Immature natural killer cell (primary cell): ENCODE measurements around the gene ARID5B. TPM values are rescaled to one million over a fixed set of nuclear protein-coding genes. Genes with fewer than 3 reads are reported as not detected.

Experiments used
- DNase-seq, 3 donors: peaks; one replicate each; pipeline ENCODE4 v3.0.0; 2022; ENCODE audit warnings: mixed read lengths in 1 of 3
- H3K27ac Mint-ChIP-seq, 6 donors: one replicate each; pipeline ENCODE4 v1.8.0; 2020; ENCODE audit warnings: mixed read lengths in 6 of 6, mild to moderate bottlenecking in 5 of 6, inconsistent platforms in 4 of 6, moderate library complexity in 3 of 6
- H3K27me3 Mint-ChIP-seq, 3 donors: one replicate each; pipeline ENCODE4 v1.8.0; 2020 to 2021; ENCODE audit warnings: low read depth in 3 of 3, mild to moderate bottlenecking in 3 of 3, mixed read lengths in 3 of 3, moderate library complexity in 3 of 3, inconsistent platforms in 1 of 3
- H3K36me3 Mint-ChIP-seq, 3 donors: one replicate each; pipeline ENCODE4 v1.8.0; 2020; ENCODE audit warnings: mixed read lengths in 3 of 3, inconsistent platforms in 2 of 3, mild to moderate bottlenecking in 2 of 3
- H3K4me1 Mint-ChIP-seq, 2 donors: one replicate each; pipeline ENCODE4 v1.8.0; 2020; ENCODE audit warnings: inconsistent platforms in 2 of 2, mild to moderate bottlenecking in 2 of 2, mixed read lengths in 2 of 2, moderate library complexity in 1 of 2
- H3K4me3 Mint-ChIP-seq, 5 donors: one replicate each; pipeline ENCODE4 v1.8.0; 2020; ENCODE audit warnings: mild to moderate bottlenecking in 5 of 5, mixed read lengths in 5 of 5, inconsistent platforms in 3 of 5, moderate library complexity in 3 of 5
- H3K9me3 Mint-ChIP-seq, 6 donors: one replicate each; pipeline ENCODE4 v1.8.0; 2020; ENCODE audit warnings: mild to moderate bottlenecking in 6 of 6, mixed read lengths in 6 of 6, inconsistent platforms in 4 of 6, moderate library complexity in 3 of 6
- polyA plus RNA-seq, 3 donors: library from polyadenylated mRNA; unstranded; fragments of 300-500 nt; fragmentation: Illumina TruSeq; gene quantifications; one replicate each; pipeline ENCODE4 v1.2.3, GENCODE V29; 2021

The ARID5B gene
- polyA plus RNA-seq, 3 donors from 2014 or later: 12.2 to 35.3 (median 22.1) TPM

GRCh38 chr10:62046522-62047227 is 145.2 kb downstream of the ARID5B start:
- Mint-ChIP-seq H3K36me3 (peaks cover 0 to 7% (median 4%) of the 10 kb centered on the region in 3 donors), H3K27ac (peak overlapping the region; percentile 70 to 98 (median 88)), H3K4me1 (peaks cover 74 to 90% of the 10 kb centered on the region in 2 donors), H3K9me3 (no peaks in the 10 kb centered on the region), H3K27me3 (peaks cover 0 to 2% (median 2%) of the 10 kb centered on the region in 3 donors), H3K4me3 (peak overlapping the region; percentile 48 to 91 (median 60))
- DNase-seq: peak in 2 of 3 donors; percentile 25 to 28

GRCh38 chr10:62047228-62047892 is 145.9 kb downstream of the ARID5B start:
- Mint-ChIP-seq H3K4me3 (peak overlapping the region; percentile 49 to 91 (median 83)), H3K4me1 (peaks cover 78 to 90% of the 10 kb centered on the region in 2 donors), H3K36me3 (peaks cover 1 to 11% (median 5%) of the 10 kb centered on the region in 3 donors), H3K27ac (peak overlapping the region; percentile 89 to 98 (median 96)), H3K9me3 (no peaks in the 10 kb centered on the region), H3K27me3 (peaks cover 0 to 2% (median 2%) of the 10 kb centered on the region in 3 donors)
- DNase-seq: no peak

GRCh38 chr10:62047960-62048383 is 146.5 kb downstream of the ARID5B start:
- H3K27ac Mint-ChIP-seq: peak overlapping the region; percentile 89 to 98 (median 96)
- H3K9me3 Mint-ChIP-seq: no peaks in the 10 kb centered on the region
- H3K4me3 Mint-ChIP-seq: peak overlapping the region; percentile 79 to 91 (median 87)
- peak; percentile 39 to 45 (median 39) for DNase-seq
- peaks cover 7 to 17% (median 9%) of the 10 kb centered on the region in 3 donors for H3K36me3 Mint-ChIP-seq
- peaks cover 0 to 2% (median 2%) of the 10 kb centered on the region in 3 donors for H3K27me3 Mint-ChIP-seq
- H3K4me1 Mint-ChIP-seq: peaks cover 81 to 96% of the 10 kb centered on the region in 2 donors

- Mint-ChIP-seq H3K9me3 (no peaks in the 10 kb centered on the region), H3K27me3 (peaks cover 0 to 2% (median 2%) of the 10 kb centered on the region in 3 donors), H3K4me3 (peak overlapping the region; percentile 79 to 91 (median 87)), H3K36me3 (peaks cover 11 to 20% (median 12%) of the 10 kb centered on the region in 3 donors), H3K4me1 (peaks cover 84 to 96% of the 10 kb centered on the region in 2 donors), H3K27ac (peak overlapping the region; percentile 89 to 98 (median 96))
- DNase-seq: no peak
Observed at GRCh38 chr10:62048470-62048869, 147.0 kb downstream of the ARID5B start.

GRCh38 chr10:62048919-62049623 is 147.6 kb downstream of the ARID5B start:
- Mint-ChIP-seq H3K9me3 (no peaks in the 10 kb centered on the region), H3K27ac (peak overlapping the region; percentile 89 to 98 (median 96)), H3K36me3 (peaks cover 11 to 23% (median 18%) of the 10 kb centered on the region in 3 donors), H3K4me3 (peak overlapping the region; percentile 79 to 91 (median 87)), H3K4me1 (peaks cover 89 to 97% of the 10 kb centered on the region in 2 donors), H3K27me3 (peaks cover 0 to 2% (median 2%) of the 10 kb centered on the region in 3 donors)
- peak; percentile 32 to 46 (median 32) for DNase-seq

- Mint-ChIP-seq H3K27me3 (peaks cover 0 to 2% (median 2%) of the 10 kb centered on the region in 3 donors), H3K27ac (peak overlapping the region; percentile 89 to 98 (median 96)), H3K4me1 (peaks cover 95 to 100% of the 10 kb centered on the region in 2 donors), H3K36me3 (peaks cover 15 to 23% (median 21%) of the 10 kb centered on the region in 3 donors), H3K9me3 (no peaks in the 10 kb centered on the region), H3K4me3 (peak overlapping the region; percentile 79 to 91 (median 87))
- no peak for DNase-seq
Observed at GRCh38 chr10:62049624-62050345, 148.3 kb downstream of the ARID5B start.

- peaks cover 16 to 27% (median 23%) of the 10 kb centered on the region in 3 donors for H3K36me3 Mint-ChIP-seq
- DNase-seq: no peak
- peaks cover 0 to 2% (median 2%) of the 10 kb centered on the region in 3 donors for H3K27me3 Mint-ChIP-seq
- H3K4me1 Mint-ChIP-seq: peaks cover 92 to 100% of the 10 kb centered on the region in 2 donors
- peak overlapping the region; percentile 89 to 98 (median 96) for H3K27ac Mint-ChIP-seq
- H3K4me3 Mint-ChIP-seq: peak overlapping the region; percentile 79 to 91 (median 87)
- no peaks in the 10 kb centered on the region for H3K9me3 Mint-ChIP-seq
Observed at GRCh38 chr10:62050346-62050892, 148.9 kb downstream of the ARID5B start.

- H3K9me3 Mint-ChIP-seq: no peaks in the 10 kb centered on the region
Observed at GRCh38 chr10:62050893-62051433, 149.5 kb downstream of the ARID5B start.

GRCh38 chr10:62052276-62052675 is 150.8 kb downstream of the ARID5B start:
- H3K36me3 Mint-ChIP-seq: peaks cover 20 to 38% (median 23%) of the 10 kb centered on the region in 3 donors

More at GRCh38 chr10:62050893-62051433, 149.5 kb downstream of the ARID5B start:
- Mint-ChIP-seq H3K27ac (peak overlapping the region; percentile 89 to 98 (median 96)), H3K4me1 (peaks cover 88 to 98% of the 10 kb centered on the region in 2 donors), H3K4me3 (peak overlapping the region; percentile 62 to 91 (median 87)), H3K36me3 (peaks cover 16 to 30% (median 23%) of the 10 kb centered on the region in 3 donors), H3K27me3 (peaks cover 0 to 2% (median under 1%) of the 10 kb centered on the region in 3 donors)
- peak; percentile 63 to 77 (median 66) for DNase-seq

GRCh38 chr10:62053860-62054259 is 152.4 kb downstream of the ARID5B start:
- Mint-ChIP-seq H3K36me3 (peaks cover 23 to 45% (median 24%) of the 10 kb centered on the region in 3 donors), H3K27me3 (no peaks in the 10 kb centered on the region), H3K9me3 (no peaks in the 10 kb centered on the region), H3K4me1 (peaks cover 62 to 74% of the 10 kb centered on the region in 2 donors), H3K27ac (peak overlapping the region in 5 of 6 donors; percentile 41 to 79 (median 70)), H3K4me3 (peak overlapping the region in 3 of 5 donors; percentile 1 to 42 (median 27))
- DNase-seq: no peak

More at GRCh38 chr10:62052276-62052675, 150.8 kb downstream of the ARID5B start:
- peaks cover 78 to 90% of the 10 kb centered on the region in 2 donors for H3K4me1 Mint-ChIP-seq
- H3K9me3 Mint-ChIP-seq: no peaks in the 10 kb centered on the region
- peak overlapping the region in 1 of 5 donors; percentile 39 for H3K4me3 Mint-ChIP-seq
- no peak for DNase-seq
- peak overlapping the region in 4 of 6 donors; percentile 9 to 79 (median 60) for H3K27ac Mint-ChIP-seq
- H3K27me3 Mint-ChIP-seq: peaks cover 0 to 2% (median 0%) of the 10 kb centered on the region in 3 donors

GRCh38 chr10:62054408-62054807 is 152.9 kb downstream of the ARID5B start:
- peak overlapping the region in 5 of 6 donors; percentile 41 to 83 (median 62) for H3K27ac Mint-ChIP-seq
- no peaks in the 10 kb centered on the region for H3K9me3 Mint-ChIP-seq
- H3K27me3 Mint-ChIP-seq: no peaks in the 10 kb centered on the region
- no peak for DNase-seq
- H3K4me3 Mint-ChIP-seq: peak overlapping the region in 2 of 5 donors; percentile 1
- H3K36me3 Mint-ChIP-seq: peaks cover 29 to 50% (median 29%) of the 10 kb centered on the region in 3 donors
- peaks cover 60 to 74% of the 10 kb centered on the region in 2 donors for H3K4me1 Mint-ChIP-seq

GRCh38 chr10:62054830-62055229 is 153.3 kb downstream of the ARID5B start:
- Mint-ChIP-seq H3K27me3 (no peaks in the 10 kb centered on the region), H3K27ac (peak overlapping the region in 5 of 6 donors; percentile 41 to 83 (median 54)), H3K9me3 (no peaks in the 10 kb centered on the region), H3K4me3 (peak overlapping the region in 1 of 5 donors; percentile 0), H3K4me1 (peaks cover 60 to 74% of the 10 kb centered on the region in 2 donors), H3K36me3 (peaks cover 30 to 55% (median 32%) of the 10 kb centered on the region in 3 donors)
- no peak for DNase-seq
